MM.1S (cell line): ENCODE data around the gene PDE6D.
"Not testable (repeated sequence)": the region's sequence is repeated elsewhere in the genome, so short reads cannot be mapped to it uniquely, and the experiment has no call there.

ENCODE experiments used
- CTCF ChIP-seq: fragments of 300-600 bp; sonication (generic); IDR thresholded peaks from 2 replicates; pipeline ENCODE4 v1.5.1; 2016; ENCODE audit warnings: antibody characterized with exemption, low read length, mixed read lengths
- EZH2phosphoT487 ChIP-seq: fragments of 300-600 bp; sonication (generic); IDR thresholded peaks from 2 replicates; pipeline ENCODE4 v1.6.1; 2018; ENCODE audit warnings: antibody characterized with exemption, low read length

GRCh38 chr2:231713406-231713729 is 67.7 kb downstream of the PDE6D start:
- not testable (repeated sequence) for TF ChIP-seq CTCF, EZH2phosphoT487
